HG02973 (cell line): ENCODE results near the gene HMGN4.
A peak's percentile ranks its signal among the peaks of the same experiment; 100 is the strongest.
"Not testable (repeated sequence)": the region's sequence is repeated elsewhere in the genome, so short reads cannot be mapped to it uniquely, and the experiment has no call there.

Experiments used
- ATAC-seq: cut with Tn5 transposase; IDR thresholded peaks from one replicate; pipeline ENCODE4 v1.9.1; 2021; ENCODE audit warnings: moderate library complexity; ENCODE audit not compliant: unreplicated experiment

HMGN4 gene

DNA sequence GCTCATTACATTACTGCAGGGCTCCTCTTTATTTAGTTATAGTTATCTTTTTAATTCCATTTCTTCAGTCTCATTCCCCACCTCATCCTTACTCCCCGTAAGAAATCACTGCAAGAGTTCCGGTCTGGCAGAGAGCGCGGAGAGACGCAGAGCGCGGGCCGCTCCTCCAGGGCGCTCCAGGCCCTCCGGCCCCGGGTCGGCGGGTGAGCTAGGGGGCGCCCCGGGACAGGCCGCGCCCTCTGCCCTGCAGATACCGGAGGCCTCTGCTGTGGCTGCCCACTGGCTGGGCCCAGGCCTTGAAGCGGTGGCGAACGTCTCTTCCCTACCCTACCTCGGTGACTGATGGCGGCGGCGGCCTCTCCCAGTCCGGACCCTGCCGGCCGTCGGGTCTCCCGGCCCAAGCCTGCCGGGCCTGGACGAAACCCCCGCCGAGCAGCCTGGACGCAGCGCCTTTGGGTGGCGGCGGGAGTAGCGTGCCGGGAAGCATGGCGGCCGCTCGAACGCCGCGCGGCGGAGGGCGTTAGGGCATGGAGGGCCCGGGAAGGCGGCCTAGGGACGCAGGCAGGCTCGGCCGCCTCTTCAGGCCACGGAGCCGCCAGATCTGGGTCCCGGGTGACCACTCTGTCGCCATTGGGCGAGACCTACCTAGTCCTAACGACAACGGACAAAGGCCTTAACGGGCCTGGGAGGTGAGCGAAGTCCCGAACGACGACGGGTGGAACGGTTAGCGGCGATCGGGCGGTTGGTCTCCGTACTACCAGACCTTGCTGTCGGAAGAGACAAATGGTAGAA, 16.4 kb upstream of the HMGN4 start:
- peak; percentile 62 for ATAC-seq

DNA sequence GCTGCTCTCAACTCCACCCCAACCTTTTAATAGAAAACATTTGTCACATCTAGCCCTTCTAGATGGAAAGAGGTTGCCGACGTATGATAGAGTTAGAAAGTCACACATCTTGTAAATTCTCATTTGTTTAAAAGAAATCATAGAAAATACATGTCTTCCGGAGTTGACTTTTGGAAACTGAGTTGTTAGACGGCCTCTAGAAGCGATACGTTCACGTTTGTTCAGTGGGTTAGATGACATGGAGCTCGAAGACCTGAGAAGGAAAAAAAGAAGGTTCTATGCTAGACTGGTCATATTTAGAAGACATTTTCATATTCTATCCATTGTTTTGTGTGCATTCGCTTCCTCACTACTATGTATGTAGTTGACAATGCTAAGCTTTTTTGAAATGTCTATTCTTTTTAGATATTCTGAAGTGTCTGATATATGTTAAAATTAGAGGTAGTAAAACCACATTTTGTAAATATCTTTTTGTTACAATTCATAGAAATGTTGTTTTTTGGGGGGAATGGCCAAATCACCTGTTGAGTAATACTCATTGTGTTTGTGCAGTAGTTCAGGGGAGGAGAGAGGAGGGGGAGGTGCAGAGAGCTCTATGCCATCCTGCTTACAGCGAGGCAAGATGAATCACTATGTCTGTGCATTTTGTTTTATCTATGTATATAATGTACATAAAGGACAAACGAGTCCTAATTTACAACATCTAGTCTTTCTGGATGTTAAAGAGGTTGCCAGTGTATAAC, 15.5 kb upstream of the HMGN4 start:
- not testable (repeated sequence) for ATAC-seq

- not testable (repeated sequence) for ATAC-seq
Measured at GRCh38 chr6:26524314-26524713, 13.9 kb upstream of the HMGN4 start.

- ATAC-seq = no peak
Measured at GRCh38 chr6:26524722-26525370, 13.3 kb upstream of the HMGN4 start.

- ATAC-seq = no peak
Measured at GRCh38 chr6:26525838-26526237, 12.3 kb upstream of the HMGN4 start.

DNA sequence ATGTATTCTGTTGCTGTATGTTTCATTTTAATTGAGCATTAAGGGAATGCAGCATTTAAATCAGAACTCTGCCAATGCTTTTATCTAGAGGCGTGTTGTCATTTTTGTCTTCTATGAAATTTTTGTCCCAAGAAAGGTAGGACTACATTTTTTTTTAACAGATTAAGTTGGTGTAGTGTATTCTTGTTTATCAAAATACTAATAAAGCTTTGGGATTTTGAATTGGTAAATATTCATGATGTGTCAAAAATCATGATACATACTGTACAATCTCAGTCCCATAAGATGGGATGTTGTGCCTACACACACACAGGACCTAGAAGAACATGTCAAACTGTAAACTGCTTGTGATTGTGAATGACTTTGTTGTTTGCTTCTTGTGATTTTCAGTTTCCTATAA, 11.2 kb upstream of the HMGN4 start:
- no peak for ATAC-seq

DNA sequence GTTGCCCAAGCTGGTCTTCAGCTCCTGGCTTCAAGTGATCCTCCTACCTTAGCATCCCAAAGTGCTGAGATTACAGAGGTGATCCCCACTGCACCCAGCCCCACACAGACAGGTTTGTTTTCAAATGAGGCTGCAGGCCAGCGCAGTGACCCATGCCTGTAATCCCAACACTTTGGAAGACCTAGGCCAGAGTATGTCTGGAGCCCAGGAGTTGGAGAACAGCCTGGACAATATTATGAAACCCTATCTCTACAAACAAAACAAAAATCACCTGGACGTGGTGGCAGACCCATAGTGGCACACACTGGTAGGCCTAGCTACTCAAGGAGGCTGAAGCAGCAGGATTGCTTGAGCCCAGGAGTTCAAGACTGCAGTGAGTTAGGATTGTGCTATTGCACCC, 8.0 kb upstream of the HMGN4 start:
- no peak for ATAC-seq

- no peak for ATAC-seq
Measured at GRCh38 chr6:26531897-26532296, 6.3 kb upstream of the HMGN4 start.

DNA sequence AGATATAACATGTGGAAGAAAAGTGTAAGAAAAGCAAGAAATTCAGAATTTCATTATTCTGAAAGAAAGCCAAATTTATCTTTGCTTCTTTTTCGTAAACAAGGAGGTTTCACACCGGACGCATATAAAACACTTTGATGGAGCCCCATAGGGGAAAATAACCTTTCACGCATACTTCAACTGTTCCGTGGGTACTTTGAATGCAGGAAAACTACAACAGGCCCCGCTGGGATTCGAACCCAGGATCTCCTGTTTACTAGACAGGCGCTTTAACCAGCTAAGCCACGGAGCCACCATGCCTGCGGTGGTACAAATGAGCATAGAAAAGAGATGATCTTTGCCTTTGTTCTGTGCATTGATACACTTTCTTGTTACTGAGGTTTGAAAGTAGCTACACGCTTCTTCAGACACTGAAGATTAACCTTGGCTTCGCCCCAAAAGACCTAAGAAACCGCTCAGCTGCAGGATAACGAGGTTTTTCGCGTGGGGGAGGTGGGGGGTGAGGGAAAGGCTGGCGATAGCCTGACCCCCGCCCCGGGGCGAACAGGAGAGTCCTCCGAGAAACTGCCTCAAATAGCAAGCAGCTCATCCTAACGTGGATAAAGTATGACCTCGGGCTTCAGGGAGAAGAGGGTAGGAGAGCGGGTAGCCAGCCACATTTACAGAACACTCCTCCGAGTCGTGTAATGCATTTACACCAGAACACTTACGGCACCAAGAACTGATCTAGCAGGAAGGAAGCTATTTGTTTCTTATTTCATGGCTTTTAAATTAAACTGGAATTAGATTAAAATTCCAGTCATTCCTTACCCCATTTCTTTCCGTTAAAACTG, 5.3 kb upstream of the HMGN4 start:
- ATAC-seq = peak; percentile 36

- no peak for ATAC-seq
Measured at GRCh38 chr6:26533532-26533931, 4.6 kb upstream of the HMGN4 start.

DNA sequence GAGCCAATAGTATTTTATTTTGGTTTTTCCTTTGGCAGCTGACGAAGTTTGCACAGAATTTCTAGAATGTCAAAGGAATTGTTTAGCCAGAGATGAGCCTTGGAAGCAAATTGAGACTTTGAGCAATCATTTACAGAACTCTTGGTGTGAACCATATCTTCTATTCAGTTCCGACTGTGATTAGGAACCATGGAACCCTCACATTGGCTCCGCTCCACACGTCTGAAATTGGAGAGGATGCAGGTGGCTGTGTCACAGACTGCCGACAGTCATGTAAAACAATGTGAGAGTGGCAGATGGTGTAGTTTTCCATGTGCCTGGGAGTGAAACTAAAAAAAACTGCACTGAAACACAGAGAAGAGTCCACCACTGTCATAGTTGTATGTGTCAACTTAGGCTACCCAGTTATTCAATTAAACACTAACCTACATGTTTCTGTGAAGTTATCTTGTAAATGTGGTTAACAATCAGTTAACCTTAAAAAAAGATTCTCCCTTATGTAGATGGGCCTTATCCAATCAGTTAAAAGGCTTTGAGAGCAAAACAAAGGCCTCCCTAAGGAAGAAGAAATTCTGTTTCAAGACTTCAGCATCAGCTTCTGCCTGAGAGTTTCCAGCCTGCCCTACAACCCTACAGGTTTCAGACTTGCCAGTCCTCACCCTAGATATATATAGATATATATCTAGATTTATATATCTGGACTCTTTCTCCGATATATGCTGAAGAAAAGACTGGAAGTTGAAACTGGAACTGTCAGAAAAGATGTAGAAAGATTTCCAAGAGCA, 3.3 kb upstream of the HMGN4 start:
- no peak for ATAC-seq

GRCh38 chr6:26536571-26537159, 1.5 kb upstream of the HMGN4 start:
- no peak for ATAC-seq

DNA sequence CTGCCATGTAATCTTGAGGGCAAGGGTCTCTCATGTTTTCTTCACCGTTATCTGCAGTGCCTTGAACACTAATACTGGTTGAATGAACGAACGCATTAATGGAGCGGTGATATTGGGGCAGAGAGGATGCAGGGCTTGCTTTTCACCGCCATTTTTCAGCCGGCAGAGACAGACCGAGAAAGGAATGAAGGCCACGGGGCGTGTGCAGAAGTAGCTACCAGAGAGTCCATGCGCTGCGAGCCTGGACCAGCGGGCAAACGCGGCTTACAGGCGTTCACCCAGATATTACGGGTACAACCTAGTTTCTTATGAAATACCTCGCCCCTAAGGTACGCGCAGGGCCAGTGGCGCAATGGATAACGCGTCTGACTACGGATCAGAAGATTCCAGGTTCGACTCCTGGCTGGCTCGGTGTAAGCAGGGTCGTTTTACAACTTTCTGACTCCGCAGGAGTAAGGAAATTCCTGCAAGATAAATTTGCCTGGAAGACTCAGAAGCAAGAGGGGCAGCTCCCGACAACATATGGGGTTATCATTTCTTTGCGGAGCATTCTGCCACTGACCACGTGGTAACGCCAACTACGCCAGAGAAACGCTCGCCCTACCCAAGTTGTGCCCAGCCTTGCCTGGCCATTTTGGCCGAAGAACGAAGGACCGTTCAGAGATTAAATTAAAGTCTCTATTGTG, 863 bp upstream of the HMGN4 start:
- peak; percentile 39 for ATAC-seq

DNA sequence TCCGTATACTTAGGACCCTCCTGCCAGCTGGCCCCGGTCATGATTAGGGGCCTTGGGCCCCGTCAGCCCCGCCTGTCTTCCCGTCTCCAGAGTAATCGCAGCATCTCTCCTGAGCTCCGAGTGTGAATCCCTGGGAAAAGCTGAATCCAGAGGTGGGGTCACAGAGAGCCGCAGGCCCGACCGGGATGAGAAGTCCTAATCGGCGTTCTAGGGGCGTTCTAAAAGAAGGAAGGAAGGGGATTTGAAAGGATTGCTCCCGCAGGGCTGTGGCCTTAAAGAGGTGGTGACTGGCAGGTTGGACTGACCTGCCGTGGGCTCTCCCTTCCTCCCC, 371 bp downstream of the HMGN4 start:
- peak; percentile 0 for ATAC-seq

DNA sequence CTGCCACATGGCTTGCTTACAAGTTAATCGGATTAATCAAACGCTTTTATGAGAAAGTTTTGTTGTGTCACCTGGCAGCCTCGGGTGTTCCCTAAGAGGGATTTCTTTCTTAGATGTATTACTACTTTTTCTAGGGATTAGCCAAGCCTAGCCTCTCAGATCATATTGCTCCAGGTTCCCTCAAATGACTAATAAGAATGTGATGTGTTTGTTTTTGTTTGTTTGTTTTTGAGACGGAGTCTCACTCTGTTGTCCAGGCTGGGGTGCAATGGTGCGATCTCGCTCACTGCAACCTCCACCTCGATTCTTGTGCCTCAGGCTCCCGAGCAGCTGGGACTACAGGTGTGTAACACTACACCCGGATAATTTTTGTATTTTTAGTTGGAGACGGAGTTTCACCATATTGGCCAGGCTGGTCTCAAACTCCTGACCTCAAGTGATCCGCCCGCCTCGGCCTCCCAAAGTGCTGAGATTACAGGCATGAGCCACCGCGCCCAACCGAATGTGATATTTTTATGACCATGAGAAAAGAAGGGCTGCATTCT, 977 bp downstream of the HMGN4 start:
- ATAC-seq = no peak

DNA sequence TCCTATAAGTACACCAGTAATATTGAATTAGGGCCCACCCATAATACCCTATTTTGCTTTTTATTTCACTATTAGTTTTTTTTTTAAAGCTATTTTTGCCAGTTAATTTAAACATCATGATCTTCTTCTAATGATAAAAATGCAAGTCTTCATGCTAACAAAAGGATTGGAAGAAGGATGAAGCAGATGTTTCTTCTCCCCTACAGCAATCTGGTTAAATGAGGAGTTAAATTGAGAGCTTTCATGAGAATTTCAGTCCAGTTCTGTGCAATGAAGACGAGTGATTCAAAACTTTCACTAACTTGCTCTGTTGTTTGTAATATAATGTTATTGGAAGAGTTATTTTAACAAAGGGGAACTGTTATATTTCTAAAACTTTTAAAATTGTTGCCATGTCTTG, 3.4 kb downstream of the HMGN4 start:
- no peak for ATAC-seq

- no peak for ATAC-seq
Measured at GRCh38 chr6:26543953-26544352, 5.8 kb downstream of the HMGN4 start.

- no peak for ATAC-seq
Measured at GRCh38 chr6:26544473-26544872, 6.3 kb downstream of the HMGN4 start.

- ATAC-seq = no peak
Measured at GRCh38 chr6:26545627-26546026, 7.5 kb downstream of the HMGN4 start.
